LNCaP clone FGC (cell line): ENCODE results near the gene ZNF496.
"Not testable (repeated sequence)": the region's sequence is repeated elsewhere in the genome, so short reads cannot be mapped to it uniquely, and the experiment has no call there.

Experiments
- DNase-seq: peaks from one replicate; pipeline ENCODE4 v3.0.0-alpha.2; 2011; ENCODE audit warnings: low read depth
- H3K4me3 ChIP-seq: 2 replicates; pipeline ENCODE4 v1.5.1; 2011; ENCODE audit warnings: mild to moderate bottlenecking, low read depth, low read length, control low read depth
- TF ChIP-seq, protein P1 (sequence below): IDR thresholded peaks from 2 replicates; pipeline ENCODE4 v1.5.1; 2012; ENCODE audit warnings: mild to moderate bottlenecking; ENCODE audit not compliant: control insufficient read depth, insufficient read depth; ENCODE audit errors: extremely low read depth

Gene ZNF496

DNA sequence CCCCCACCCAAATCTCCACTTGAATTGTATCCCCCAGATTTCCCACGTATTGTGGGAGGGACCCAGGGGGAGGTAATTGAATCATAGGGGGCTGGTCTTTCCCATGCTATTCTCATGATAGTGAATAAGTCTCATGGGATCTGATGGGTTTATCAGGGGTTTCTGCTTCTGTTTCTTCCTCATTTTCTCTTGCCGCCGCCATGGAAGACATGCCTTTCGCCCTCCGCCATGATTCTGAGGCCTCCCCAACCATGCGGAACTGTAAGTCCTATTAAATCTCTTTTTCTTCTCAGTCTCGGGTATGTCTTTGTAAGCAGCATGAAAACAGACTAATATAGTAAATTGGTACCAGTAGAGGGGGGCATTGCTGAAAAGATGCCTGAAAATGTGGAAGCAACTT is 33.4 kb upstream of the ZNF496 start:
- H3K4me3 ChIP-seq: no peak overlapping the region
- DNase-seq: no peak
- TF ChIP-seq, protein P1, sequence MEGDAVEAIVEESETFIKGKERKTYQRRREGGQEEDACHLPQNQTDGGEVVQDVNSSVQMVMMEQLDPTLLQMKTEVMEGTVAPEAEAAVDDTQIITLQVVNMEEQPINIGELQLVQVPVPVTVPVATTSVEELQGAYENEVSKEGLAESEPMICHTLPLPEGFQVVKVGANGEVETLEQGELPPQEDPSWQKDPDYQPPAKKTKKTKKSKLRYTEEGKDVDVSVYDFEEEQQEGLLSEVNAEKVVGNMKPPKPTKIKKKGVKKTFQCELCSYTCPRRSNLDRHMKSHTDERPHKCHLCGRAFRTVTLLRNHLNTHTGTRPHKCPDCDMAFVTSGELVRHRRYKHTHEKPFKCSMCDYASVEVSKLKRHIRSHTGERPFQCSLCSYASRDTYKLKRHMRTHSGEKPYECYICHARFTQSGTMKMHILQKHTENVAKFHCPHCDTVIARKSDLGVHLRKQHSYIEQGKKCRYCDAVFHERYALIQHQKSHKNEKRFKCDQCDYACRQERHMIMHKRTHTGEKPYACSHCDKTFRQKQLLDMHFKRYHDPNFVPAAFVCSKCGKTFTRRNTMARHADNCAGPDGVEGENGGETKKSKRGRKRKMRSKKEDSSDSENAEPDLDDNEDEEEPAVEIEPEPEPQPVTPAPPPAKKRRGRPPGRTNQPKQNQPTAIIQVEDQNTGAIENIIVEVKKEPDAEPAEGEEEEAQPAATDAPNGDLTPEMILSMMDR: no peak

DNA sequence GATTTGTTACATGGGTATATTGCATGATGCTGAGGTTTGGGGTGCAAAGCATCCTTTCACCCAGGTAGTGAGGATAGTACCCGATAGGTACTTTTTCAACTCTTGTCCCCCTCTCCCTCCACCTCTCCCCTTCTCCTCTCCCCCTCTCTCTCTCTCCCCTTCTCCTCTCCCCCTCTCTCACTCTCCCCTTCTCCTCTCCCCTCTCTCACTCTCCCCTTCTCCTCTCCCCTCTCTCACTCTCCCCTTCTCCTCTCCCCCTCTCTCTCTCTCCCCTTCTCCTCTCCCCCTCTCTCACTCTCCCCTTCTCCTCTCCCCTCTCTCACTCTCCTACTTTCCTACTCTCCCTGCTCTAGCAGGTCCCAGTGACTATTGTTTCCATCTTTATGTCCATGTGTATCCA is 31.3 kb upstream of the ZNF496 start:
- not testable (repeated sequence) for DNase-seq, H3K4me3 ChIP-seq

DNA sequence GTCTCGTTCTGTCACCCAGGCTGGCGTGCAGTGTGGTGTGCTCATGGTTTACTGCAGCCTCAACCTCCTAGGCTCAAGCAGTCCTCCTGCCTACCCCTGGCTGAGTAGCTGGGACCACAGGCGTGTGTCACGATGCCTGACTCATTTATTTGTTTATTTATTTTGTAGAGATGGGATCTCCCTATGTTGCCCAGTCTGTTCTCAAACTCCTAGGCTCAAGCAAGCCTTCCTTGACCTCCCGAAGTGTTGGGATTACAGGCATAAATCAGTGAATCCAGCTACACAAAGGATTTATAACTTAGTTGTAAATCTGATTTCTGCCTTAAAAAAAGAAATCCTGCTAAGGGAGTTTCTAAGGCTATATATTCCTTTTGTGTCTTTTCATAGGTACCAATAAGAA is 30.5 kb upstream of the ZNF496 start:
- DNase-seq: no peak
- no peak overlapping the region for H3K4me3 ChIP-seq
- TF ChIP-seq, protein P1: no peak

DNA sequence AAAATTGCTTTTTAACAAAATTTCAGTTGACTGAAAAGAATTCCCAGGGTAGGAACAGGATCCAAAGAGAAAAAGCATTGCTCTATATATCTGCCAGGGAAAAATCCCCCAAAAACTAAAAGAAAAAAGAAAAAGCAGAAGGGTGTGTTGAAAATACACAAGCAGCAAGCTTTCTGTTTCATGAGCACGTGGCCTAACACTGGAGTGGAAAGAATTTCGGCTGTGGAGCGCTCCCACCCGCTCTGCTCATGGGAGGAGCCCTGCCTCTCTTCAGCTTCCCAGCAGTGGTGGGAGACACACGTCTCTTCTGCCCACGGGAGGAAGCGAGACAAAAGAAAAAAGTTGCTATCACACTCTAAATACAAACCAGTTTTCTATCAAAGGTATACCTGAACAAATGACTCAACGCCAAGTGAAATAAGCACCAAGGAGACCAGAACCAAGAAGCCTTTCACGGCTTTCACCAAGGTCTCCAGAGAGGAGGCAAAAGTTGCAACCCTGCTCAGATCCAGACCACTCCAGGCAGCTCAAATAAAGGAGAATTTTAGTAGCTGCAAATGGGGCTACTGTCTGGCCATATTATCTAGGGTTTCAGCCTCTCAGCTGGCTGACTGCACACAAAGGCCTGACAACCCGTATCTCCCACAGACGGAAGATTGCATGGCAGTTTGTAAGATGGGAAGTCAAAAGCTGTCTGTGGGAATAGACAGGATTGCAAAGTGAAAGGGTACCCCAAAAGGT is 29.5 kb upstream of the ZNF496 start:
- H3K4me3 ChIP-seq: no peak overlapping the region
- no peak for DNase-seq
- TF ChIP-seq, protein P1: no peak

DNA sequence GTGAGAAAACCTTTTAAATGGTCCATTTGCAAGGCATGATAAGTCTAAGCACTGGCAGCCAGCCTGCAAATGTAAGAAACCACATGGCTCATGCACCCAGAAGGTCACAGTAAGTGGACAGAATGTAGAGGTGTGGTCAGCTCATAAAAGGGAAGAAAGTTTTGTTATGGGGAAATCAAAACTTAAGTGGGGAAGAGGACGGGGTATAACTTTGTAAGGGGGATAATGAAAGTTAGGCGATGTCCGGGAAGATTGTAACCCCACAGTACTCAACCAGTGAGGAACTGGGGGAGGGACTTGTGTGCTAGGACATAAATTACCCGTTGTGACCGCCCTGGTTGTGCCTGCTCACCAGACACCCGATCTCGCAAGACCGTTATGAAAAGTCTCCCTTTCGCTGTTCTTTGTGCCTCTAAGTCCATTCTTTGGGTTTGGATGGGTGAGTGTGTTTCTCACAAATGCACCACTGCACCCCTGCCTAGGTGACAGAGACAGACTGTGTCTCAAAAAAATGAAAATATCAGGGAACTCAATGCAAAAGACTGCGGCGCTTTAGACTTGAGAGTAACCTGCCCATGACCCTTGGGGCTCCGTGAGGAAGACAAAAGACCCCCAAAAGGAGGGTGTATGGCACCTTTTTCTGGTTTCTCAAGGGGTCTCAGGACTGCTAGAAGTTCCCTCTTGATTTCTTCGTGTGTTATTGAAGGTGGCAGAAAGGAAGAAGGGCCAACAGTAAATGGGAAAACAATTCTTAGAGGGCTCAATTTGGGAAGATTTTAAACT is 28.6 kb upstream of the ZNF496 start:
- TF ChIP-seq, protein P1: no peak
- DNase-seq: no peak
- no peak overlapping the region for H3K4me3 ChIP-seq

DNA sequence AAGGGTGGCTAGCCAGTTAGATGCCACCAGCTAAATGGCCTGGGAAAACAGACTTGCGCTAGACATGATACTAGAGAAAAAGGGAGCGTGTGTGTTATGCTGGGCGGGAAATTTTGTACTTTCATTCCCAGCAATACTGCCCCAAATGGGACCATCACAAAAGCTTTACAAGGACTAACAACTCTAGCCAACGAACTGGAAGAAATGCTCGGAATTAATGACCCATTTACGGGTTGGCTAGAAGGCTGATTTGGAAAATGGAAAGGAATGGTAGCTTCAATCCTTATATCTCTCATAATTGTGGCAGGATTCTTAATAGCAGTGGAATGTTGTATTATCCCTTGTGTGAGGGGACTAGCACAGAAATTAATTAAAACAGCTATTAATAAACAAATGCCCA is 27.9 kb upstream of the ZNF496 start:
- no peak overlapping the region for H3K4me3 ChIP-seq
- no peak for DNase-seq
- TF ChIP-seq, protein P1: no peak

DNA sequence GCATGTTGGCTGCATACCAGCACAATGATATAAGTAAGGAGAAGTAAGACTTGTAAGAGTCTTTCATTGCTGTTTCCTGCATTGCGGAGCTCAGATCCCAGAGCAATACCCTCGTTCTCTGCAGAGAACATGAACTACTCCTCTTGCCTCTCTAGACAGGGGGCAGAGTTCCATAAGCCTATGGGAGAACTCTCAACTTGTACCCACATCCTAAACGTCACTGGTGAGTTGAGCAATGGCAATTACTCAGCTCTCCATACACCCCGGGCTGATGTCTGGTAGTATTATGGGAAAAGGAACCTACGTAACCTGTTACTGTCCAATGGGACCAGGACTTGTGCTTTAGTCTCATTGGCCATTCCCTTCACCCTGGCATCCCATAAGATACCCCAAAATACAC is 27.3 kb upstream of the ZNF496 start:
- no peak overlapping the region for H3K4me3 ChIP-seq
- TF ChIP-seq, protein P1: no peak
- no peak for DNase-seq
